ENCODE data around the gene TBC1D1. TPM values are rescaled to one million over a fixed set of nuclear protein-coding genes. Genes with fewer than 3 reads are reported as not detected.
"Not testable (repeated sequence)": the region's sequence is repeated elsewhere in the genome, so short reads cannot be mapped to it uniquely, and the experiment has no call there.

TBC1D1 gene
- total RNA-seq, 1 donor from 2014 or later, result 54.5 TPM

DNA sequence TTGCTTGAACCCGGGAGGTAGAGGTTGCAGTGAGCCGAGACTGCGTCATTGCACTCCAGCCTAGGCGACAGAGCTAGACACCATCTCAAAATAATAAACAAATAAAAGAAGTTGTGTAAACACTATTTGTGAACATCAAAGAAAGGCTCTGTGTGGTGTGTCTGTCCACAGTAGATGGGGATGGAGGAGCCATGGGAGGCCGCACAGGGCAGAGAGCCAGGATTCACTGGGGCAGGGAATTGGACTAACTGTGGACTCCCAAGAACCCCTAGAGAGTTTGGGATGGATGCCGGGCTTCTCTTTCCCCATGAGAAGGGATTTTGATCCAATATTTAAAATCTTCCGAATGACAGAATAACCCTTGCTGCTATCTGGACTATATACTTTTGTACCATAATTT, 26.5 kb downstream of the TBC1D1 start:
- no peak overlapping the region for H3K27ac ChIP-seq (ENCODE audit: low read depth, low read length)
- no peak overlapping the region for H3K9ac ChIP-seq (ENCODE audit: low read length)
- no peaks in the 10 kb centered on the region for H4K20me1 ChIP-seq (ENCODE audit: insufficient read depth, low read length)
- Mint-ChIP-seq H3K4me1 (ENCODE audit: low read depth, unreplicated experiment) (peaks cover under 1% of the 10 kb centered on the region), H3K36me3 (ENCODE audit: low read depth, unreplicated experiment) (no peaks in the 10 kb centered on the region), H3K27ac (ENCODE audit: unreplicated experiment) (no peak overlapping the region), H3K27me3 (ENCODE audit: low read depth, unreplicated experiment) (peaks cover 5% of the 10 kb centered on the region), H3K4me3 (ENCODE audit: unreplicated experiment) (no peak overlapping the region), H3K9me3 (ENCODE audit: unreplicated experiment) (no peaks in the 10 kb centered on the region)
- no peaks in the 10 kb centered on the region for H3K9me3 ChIP-seq (ENCODE audit: insufficient read depth, low read depth, low read length)
- no peak overlapping the region for H3K4me2 ChIP-seq (ENCODE audit: low read length)
- no peak for DNase-seq (ENCODE audit: low read depth)
- no peaks in the 10 kb centered on the region for H3K79me2 ChIP-seq (ENCODE audit: insufficient read depth, low read length)
- H3K4me3 ChIP-seq (ENCODE audit: insufficient read depth, low read depth, low read length), result no peak overlapping the region
- no peak for FAIRE-seq
- H3K36me3 ChIP-seq (ENCODE audit: insufficient read depth, low read length), result no peaks in the 10 kb centered on the region
- TF ChIP-seq, protein P1, sequence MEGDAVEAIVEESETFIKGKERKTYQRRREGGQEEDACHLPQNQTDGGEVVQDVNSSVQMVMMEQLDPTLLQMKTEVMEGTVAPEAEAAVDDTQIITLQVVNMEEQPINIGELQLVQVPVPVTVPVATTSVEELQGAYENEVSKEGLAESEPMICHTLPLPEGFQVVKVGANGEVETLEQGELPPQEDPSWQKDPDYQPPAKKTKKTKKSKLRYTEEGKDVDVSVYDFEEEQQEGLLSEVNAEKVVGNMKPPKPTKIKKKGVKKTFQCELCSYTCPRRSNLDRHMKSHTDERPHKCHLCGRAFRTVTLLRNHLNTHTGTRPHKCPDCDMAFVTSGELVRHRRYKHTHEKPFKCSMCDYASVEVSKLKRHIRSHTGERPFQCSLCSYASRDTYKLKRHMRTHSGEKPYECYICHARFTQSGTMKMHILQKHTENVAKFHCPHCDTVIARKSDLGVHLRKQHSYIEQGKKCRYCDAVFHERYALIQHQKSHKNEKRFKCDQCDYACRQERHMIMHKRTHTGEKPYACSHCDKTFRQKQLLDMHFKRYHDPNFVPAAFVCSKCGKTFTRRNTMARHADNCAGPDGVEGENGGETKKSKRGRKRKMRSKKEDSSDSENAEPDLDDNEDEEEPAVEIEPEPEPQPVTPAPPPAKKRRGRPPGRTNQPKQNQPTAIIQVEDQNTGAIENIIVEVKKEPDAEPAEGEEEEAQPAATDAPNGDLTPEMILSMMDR (IDR thresholded peaks at IDR 0.05; ENCODE audit: insufficient read depth, low read depth, low read length), result no peak
- no peak for TF ChIP-seq EZH2 (IDR thresholded peaks at IDR 0.05; ENCODE audit: insufficient read depth, low read length)
- no peak overlapping the region for H2AFZ ChIP-seq (ENCODE audit: low read depth, low read length)
- no peaks in the 10 kb centered on the region for H3K27me3 ChIP-seq (ENCODE audit: insufficient read depth, low read length)
- H3K4me1 ChIP-seq (ENCODE audit: insufficient read depth, low read length), result no peaks in the 10 kb centered on the region

DNA sequence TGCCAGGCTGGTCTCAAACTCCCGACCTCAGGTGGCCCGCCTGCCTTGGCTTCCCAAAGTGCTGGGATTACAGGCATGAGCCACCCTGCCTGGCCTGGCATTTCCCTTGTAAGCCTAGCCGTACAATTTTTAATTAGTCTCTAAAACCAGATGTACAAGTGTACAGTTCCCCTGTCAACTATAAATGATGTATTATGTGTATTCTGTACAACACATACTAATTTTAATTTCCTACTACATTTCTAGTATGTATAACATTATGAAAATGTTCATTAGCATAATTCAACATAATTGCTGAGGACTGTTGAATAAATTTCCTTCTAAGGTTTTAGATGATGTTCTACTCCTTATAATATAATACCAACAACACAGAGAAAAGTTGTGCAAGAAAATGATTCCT, 27.8 kb downstream of the TBC1D1 start:
- Histone ChIP-seq H3K4me1 (ENCODE audit: insufficient read depth, low read length) (no peaks in the 10 kb centered on the region), H2AFZ (ENCODE audit: low read depth, low read length) (no peak overlapping the region), H3K79me2 (ENCODE audit: insufficient read depth, low read length) (no peaks in the 10 kb centered on the region), H3K36me3 (ENCODE audit: insufficient read depth, low read length) (no peaks in the 10 kb centered on the region), H3K9ac (ENCODE audit: low read length) (no peak overlapping the region), H3K4me3 (ENCODE audit: insufficient read depth, low read depth, low read length) (no peak overlapping the region), H3K4me2 (ENCODE audit: low read length) (no peak overlapping the region), H3K27ac (ENCODE audit: low read depth, low read length) (no peak overlapping the region), H4K20me1 (ENCODE audit: insufficient read depth, low read length) (no peaks in the 10 kb centered on the region), H3K9me3 (ENCODE audit: insufficient read depth, low read depth, low read length) (no peaks in the 10 kb centered on the region), H3K27me3 (ENCODE audit: insufficient read depth, low read length) (no peaks in the 10 kb centered on the region)
- TF ChIP-seq, protein P1 (IDR thresholded peaks at IDR 0.05; ENCODE audit: insufficient read depth, low read depth, low read length), result no peak
- TF ChIP-seq EZH2 (IDR thresholded peaks at IDR 0.05; ENCODE audit: insufficient read depth, low read length), result no peak
- H3K36me3 Mint-ChIP-seq (ENCODE audit: low read depth, unreplicated experiment), result no peaks in the 10 kb centered on the region
- H3K4me1 Mint-ChIP-seq (ENCODE audit: low read depth, unreplicated experiment), result peaks cover 4% of the 10 kb centered on the region
- no peak overlapping the region for H3K4me3 Mint-ChIP-seq (ENCODE audit: unreplicated experiment)
- FAIRE-seq (no peak), DNase-seq (ENCODE audit: low read depth) (no peak)
- H3K27ac Mint-ChIP-seq (ENCODE audit: unreplicated experiment), result no peak overlapping the region
- H3K9me3 Mint-ChIP-seq (ENCODE audit: unreplicated experiment), result no peaks in the 10 kb centered on the region
- peaks cover 5% of the 10 kb centered on the region for H3K27me3 Mint-ChIP-seq (ENCODE audit: low read depth, unreplicated experiment)

DNA sequence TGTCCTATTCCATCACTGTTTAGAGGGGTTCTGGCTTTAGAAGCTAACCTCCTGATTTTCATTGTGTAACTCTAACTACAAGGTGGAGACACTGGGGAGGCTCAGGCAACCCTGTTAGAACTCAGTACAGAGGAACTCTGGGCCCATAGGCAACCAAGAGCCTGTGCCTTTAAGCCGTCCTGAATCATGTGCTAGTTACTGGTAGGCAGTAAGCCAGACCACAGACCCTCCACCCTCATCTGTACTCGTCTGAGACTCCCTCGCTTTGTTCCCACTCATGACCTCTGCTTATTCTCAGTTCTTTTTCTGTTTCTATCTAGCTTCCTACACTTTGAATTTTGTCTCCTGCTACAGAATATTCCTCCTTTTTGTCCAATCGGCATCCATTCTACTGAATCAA, 31.4 kb downstream of the TBC1D1 start:
- Histone ChIP-seq H2AFZ (ENCODE audit: low read depth, low read length) (no peak overlapping the region), H3K4me2 (ENCODE audit: low read length) (no peak overlapping the region), H4K20me1 (ENCODE audit: insufficient read depth, low read length) (no peaks in the 10 kb centered on the region), H3K4me3 (ENCODE audit: insufficient read depth, low read depth, low read length) (no peak overlapping the region), H3K27me3 (ENCODE audit: insufficient read depth, low read length) (no peaks in the 10 kb centered on the region), H3K36me3 (ENCODE audit: insufficient read depth, low read length) (no peaks in the 10 kb centered on the region), H3K27ac (ENCODE audit: low read depth, low read length) (no peak overlapping the region), H3K4me1 (ENCODE audit: insufficient read depth, low read length) (no peaks in the 10 kb centered on the region), H3K9me3 (ENCODE audit: insufficient read depth, low read depth, low read length) (no peaks in the 10 kb centered on the region), H3K9ac (ENCODE audit: low read length) (no peak overlapping the region), H3K79me2 (ENCODE audit: insufficient read depth, low read length) (no peaks in the 10 kb centered on the region)
- DNase-seq (ENCODE audit: low read depth) (peak; percentile 50), FAIRE-seq (no peak)
- Mint-ChIP-seq H3K27ac (ENCODE audit: unreplicated experiment) (no peak overlapping the region), H3K27me3 (ENCODE audit: low read depth, unreplicated experiment) (no peaks in the 10 kb centered on the region), H3K4me1 (ENCODE audit: low read depth, unreplicated experiment) (peaks cover 6% of the 10 kb centered on the region), H3K4me3 (ENCODE audit: unreplicated experiment) (no peak overlapping the region), H3K36me3 (ENCODE audit: low read depth, unreplicated experiment) (no peaks in the 10 kb centered on the region), H3K9me3 (ENCODE audit: unreplicated experiment) (no peaks in the 10 kb centered on the region)
- no peak for TF ChIP-seq EZH2 (IDR thresholded peaks at IDR 0.05; ENCODE audit: insufficient read depth, low read length)
- TF ChIP-seq, protein P1 (IDR thresholded peaks at IDR 0.05; ENCODE audit: insufficient read depth, low read depth, low read length), result no peak

DNA sequence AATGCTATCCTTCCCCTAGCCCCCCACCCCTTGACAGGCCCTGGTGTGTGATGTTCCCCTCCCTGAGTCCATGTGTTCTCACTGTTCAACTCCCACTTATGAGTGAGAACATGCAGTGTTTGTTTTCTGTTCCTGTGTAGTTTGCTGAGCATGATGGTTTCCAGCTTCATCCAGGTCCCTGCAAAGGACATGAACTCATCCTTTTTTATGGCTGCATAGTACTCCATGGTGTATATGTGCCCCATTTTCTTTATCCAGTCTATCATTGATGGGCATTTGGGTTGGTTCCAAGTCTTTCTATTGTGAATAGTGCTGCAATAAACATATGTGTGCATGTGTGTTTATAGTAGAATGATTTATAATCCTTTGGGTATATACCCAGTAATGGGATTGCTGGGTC, 32.2 kb downstream of the TBC1D1 start:
- H3K4me1 Mint-ChIP-seq (ENCODE audit: low read depth, unreplicated experiment); H3K4me2 ChIP-seq (ENCODE audit: low read length); H2AFZ ChIP-seq (ENCODE audit: low read depth, low read length); H3K9ac ChIP-seq (ENCODE audit: low read length); H3K27ac Mint-ChIP-seq (ENCODE audit: unreplicated experiment); H3K79me2 ChIP-seq (ENCODE audit: insufficient read depth, low read length); H3K4me1 ChIP-seq (ENCODE audit: insufficient read depth, low read length); H3K36me3 Mint-ChIP-seq (ENCODE audit: low read depth, unreplicated experiment); H3K27me3 ChIP-seq (ENCODE audit: insufficient read depth, low read length); H3K27ac ChIP-seq (ENCODE audit: low read depth, low read length); H3K27me3 Mint-ChIP-seq (ENCODE audit: low read depth, unreplicated experiment); FAIRE-seq; H3K9me3 Mint-ChIP-seq (ENCODE audit: unreplicated experiment); H3K4me3 ChIP-seq (ENCODE audit: insufficient read depth, low read depth, low read length); H3K4me3 Mint-ChIP-seq (ENCODE audit: unreplicated experiment); H3K9me3 ChIP-seq (ENCODE audit: insufficient read depth, low read depth, low read length); DNase-seq (ENCODE audit: low read depth); H4K20me1 ChIP-seq (ENCODE audit: insufficient read depth, low read length); H3K36me3 ChIP-seq (ENCODE audit: insufficient read depth, low read length): not testable (repeated sequence)

All from astrocyte (in vitro differentiated cells and primary cell).